WTC11 (cell line): ENCODE measurements around the gene TEX52. TPM values are rescaled to one million over a fixed set of nuclear protein-coding genes. Genes with fewer than 3 reads are reported as not detected.

ENCODE experiments used
- ATAC-seq: fragments of 200-7000 bp; cut with Tn5 transposase; 2 replicates; pipeline ENCODE4 v1.10.0; 2021; ENCODE audit warnings: mild to moderate bottlenecking, moderate library complexity
- CTCF ChIA-PET: fragments of 300-600 bp; sonication (Branson Sonifier 250); formaldehyde crosslinking; loops from one replicate; lab custom pipeline; 2021; ENCODE audit warnings: antibody characterized with exemption; lab: Charles Lee
- POLR2A ChIA-PET: fragments of 350-600 bp; sonication (Branson Sonifier 250); formaldehyde crosslinking; loops from one replicate; lab custom pipeline; 2021; ENCODE audit warnings: antibody characterized with exemption; lab: Charles Lee
- DNase-seq: peaks from one replicate; pipeline ENCODE4 v3.0.0; 2021; ENCODE audit warnings: low spot score
- H3K27ac Mint-ChIP-seq: 2 replicates; pipeline ENCODE4 v1.8.0; 2021; ENCODE audit warnings: mixed read lengths
- H3K27me3 Mint-ChIP-seq: 2 replicates; pipeline ENCODE4 v1.8.0; 2021; ENCODE audit warnings: low read depth, mild to moderate bottlenecking, moderate library complexity, mixed read lengths
- H3K36me3 Mint-ChIP-seq: 2 replicates; pipeline ENCODE4 v1.8.0; 2021; ENCODE audit warnings: mixed read lengths
- H3K4me1 Mint-ChIP-seq: 2 replicates; pipeline ENCODE4 v1.8.0; 2022; ENCODE audit warnings: mixed read lengths
- H3K4me3 Mint-ChIP-seq: 2 replicates; pipeline ENCODE4 v1.8.0; 2021; ENCODE audit warnings: mild to moderate bottlenecking, moderate library complexity, mixed read lengths
- H3K9me3 Mint-ChIP-seq: 2 replicates; pipeline ENCODE4 v1.8.0; 2021; ENCODE audit warnings: mixed read lengths
- ATF1 ChIP-seq: sonication (generic); formaldehyde crosslinking; IDR thresholded peaks from 2 replicates; pipeline ENCODE4 v1.8.1; 2023; ENCODE audit warnings: mild to moderate bottlenecking, moderate library complexity, missing genetic modification reagents
- ELF4 ChIP-seq: sonication (generic); formaldehyde crosslinking; IDR thresholded peaks from 2 replicates; pipeline ENCODE4 v1.8.1; 2022; ENCODE audit warnings: low read depth, mild to moderate bottlenecking, moderate library complexity, missing genetic modification reagents
- ESRRA ChIP-seq: sonication (generic); formaldehyde crosslinking; IDR thresholded peaks from 2 replicates; pipeline ENCODE4 v1.8.1; 2022; ENCODE audit warnings: mild to moderate bottlenecking, missing genetic modification reagents, borderline replicate concordance
- KAT7 ChIP-seq: sonication (generic); formaldehyde crosslinking; IDR thresholded peaks from 2 replicates; pipeline ENCODE4 v1.8.1; 2023; ENCODE audit warnings: missing genetic modification reagents, mild to moderate bottlenecking, borderline replicate concordance
- NR1H2 ChIP-seq: sonication (generic); formaldehyde crosslinking; IDR thresholded peaks from 2 replicates; pipeline ENCODE4 v1.9.0; 2021; ENCODE audit warnings: mild to moderate bottlenecking, moderate library complexity, missing genetic modification reagents
- OVOL2 ChIP-seq: fragments of 250-450 bp; sonication (Bioruptor Pico); IDR thresholded peaks from 2 replicates; pipeline ENCODE4 v1.9.0; 2021; ENCODE audit warnings: mild to moderate bottlenecking, borderline replicate concordance
- RELA ChIP-seq: sonication (generic); formaldehyde crosslinking; IDR thresholded peaks from 2 replicates; pipeline ENCODE4 v1.8.1; 2022; ENCODE audit warnings: missing genetic modification reagents, mild to moderate bottlenecking, borderline replicate concordance
- SMAD4 ChIP-seq: sonication (generic); formaldehyde crosslinking; IDR thresholded peaks from 2 replicates; pipeline ENCODE4 v1.8.0; 2022; ENCODE audit warnings: mild to moderate bottlenecking, missing genetic modification reagents
- SOX15 ChIP-seq: fragments of 250-450 bp; sonication (Bioruptor Pico); IDR thresholded peaks from 2 replicates; pipeline ENCODE4 v1.9.0; 2021; ENCODE audit warnings: mild to moderate bottlenecking
- TEAD1 ChIP-seq: sonication (generic); formaldehyde crosslinking; IDR thresholded peaks from 2 replicates; pipeline ENCODE4 v1.8.0; 2022; ENCODE audit warnings: mild to moderate bottlenecking, missing genetic modification reagents
- TEAD4 ChIP-seq: sonication (generic); formaldehyde crosslinking; IDR thresholded peaks from 2 replicates; pipeline ENCODE4 v1.8.0; 2022; ENCODE audit warnings: mild to moderate bottlenecking, missing genetic modification reagents
- TP53 ChIP-seq: sonication (generic); formaldehyde crosslinking; IDR thresholded peaks from 2 replicates; pipeline ENCODE4 v1.8.1; 2023; ENCODE audit warnings: mild to moderate bottlenecking, missing genetic modification reagents
- ZNF138 ChIP-seq: sonication (generic); formaldehyde crosslinking; conservative IDR thresholded peaks from 2 replicates; pipeline ENCODE4 v1.8.1; 2022; ENCODE audit warnings: mild to moderate bottlenecking, moderate library complexity, missing genetic modification reagents
- ZNF263 ChIP-seq: sonication (generic); formaldehyde crosslinking; IDR thresholded peaks from 2 replicates; pipeline ENCODE4 v1.8.1; 2022; ENCODE audit warnings: low read depth, mild to moderate bottlenecking, moderate library complexity, missing genetic modification reagents
- ZNF416 ChIP-seq: fragments of 250-450 bp; sonication (Bioruptor Pico); IDR thresholded peaks from 2 replicates; pipeline ENCODE4 v1.9.0; 2021; ENCODE audit warnings: mild to moderate bottlenecking, inconsistent platforms
- ZNF671 ChIP-seq: fragments of 250-450 bp; sonication (Bioruptor Pico); IDR thresholded peaks from 2 replicates; pipeline ENCODE4 v1.8.0; 2021; ENCODE audit warnings: mild to moderate bottlenecking
- total RNA-seq: library from RNA; stranded (reverse); gene quantifications from 3 replicates; pipeline ENCODE4 v1.2.3, GENCODE V29; 2021
- TF ChIP-seq, protein P1 (sequence below): sonication (generic); formaldehyde crosslinking; IDR thresholded peaks from 2 replicates; pipeline ENCODE4 v1.8.0; 2023; ENCODE audit warnings: mild to moderate bottlenecking, missing genetic modification reagents
- TF ChIP-seq, protein P2 (sequence below): sonication (generic); formaldehyde crosslinking; IDR thresholded peaks from 2 replicates; pipeline ENCODE4 v1.8.1; 2023; ENCODE audit warnings: mild to moderate bottlenecking, missing genetic modification reagents
- TF ChIP-seq, protein P3 (sequence below): fragments of 250-450 bp; sonication (Bioruptor Pico); IDR thresholded peaks from 2 replicates; pipeline ENCODE4 v1.9.0; 2021; ENCODE audit warnings: mild to moderate bottlenecking

TEX52 gene
- total RNA-seq, 1 experiment from 2014 or later = not detected

DNA sequence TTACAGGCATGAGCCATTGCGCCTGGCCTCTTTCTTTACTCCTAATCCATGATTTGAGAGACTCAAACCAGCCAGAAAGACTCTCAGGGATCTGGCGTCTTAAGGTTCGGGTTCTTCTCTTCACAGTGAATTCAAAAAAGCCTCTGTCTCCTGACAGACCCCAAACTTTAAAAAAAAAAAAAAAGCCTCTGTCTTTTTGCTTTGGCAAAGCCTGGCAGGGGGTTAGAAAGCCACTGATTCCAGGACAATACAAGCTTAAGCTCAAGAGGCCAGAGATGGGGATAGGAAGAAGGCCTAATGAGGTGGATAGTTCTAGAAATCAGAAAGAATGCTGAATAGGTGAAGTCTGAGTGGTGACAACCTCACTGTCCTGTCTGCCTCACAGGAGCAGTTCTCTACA is 30.8 kb downstream of the TEX52 start (continued):
- TF ChIP-seq ZNF263 (CRISPR knock-in tag) (no peak), TEAD1 (CRISPR knock-in tag) (no peak), SOX15 (CRISPR knock-in tag) (no peak)
- TF ChIP-seq, all 79 proteins: peak for 0

DNA sequence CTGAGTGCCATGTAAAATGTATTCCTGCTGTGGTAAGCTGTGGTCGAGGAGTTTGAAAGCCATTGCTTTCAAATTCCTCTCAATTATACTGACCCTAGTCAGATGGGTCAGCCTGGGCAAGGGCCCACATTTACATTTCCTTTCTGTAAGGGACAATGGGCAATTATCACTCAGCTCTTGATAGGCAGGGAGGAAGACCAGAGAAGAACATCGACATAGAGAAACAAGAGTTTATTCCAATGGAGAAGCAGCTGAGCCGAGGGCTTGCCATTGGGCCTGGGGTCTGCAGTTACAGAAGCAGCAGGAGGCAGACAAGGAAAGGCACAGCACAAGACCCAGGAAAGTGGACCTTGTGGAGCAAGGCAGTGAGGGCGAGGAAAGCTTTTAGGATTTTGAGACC is 31.7 kb downstream of the TEX52 start:
- DNase-seq (no peak), ATAC-seq (peak; percentile 53)
- Mint-ChIP-seq H3K4me3 (no peak overlapping the region), H3K9me3 (no peaks in the 10 kb centered on the region), H3K27ac (peak overlapping the region; percentile 22; the same call in 1 of the 2 replicates), H3K36me3 (peaks cover 69% of the 10 kb centered on the region), H3K4me1 (peaks cover 22% of the 10 kb centered on the region), H3K27me3 (no peaks in the 10 kb centered on the region)
- CTCF ChIA-PET = interaction anchor here (0.6 to 2.5 kb wide), 8 partner anchors 20 to 248 kb away, joined by 3 to 14 read pairs (median 4); no protein-coding TSS in a partner anchor
- POLR2A ChIA-PET = interaction anchor here (0.6 to 0.9 kb wide), 2 partner anchors 31 to 33 kb away, joined by 3 read pairs; no protein-coding TSS in a partner anchor
- TF ChIP-seq TEAD4 (CRISPR knock-in tag) (no peak), ELF4 (CRISPR knock-in tag) (no peak), ESRRA (CRISPR knock-in tag) (no peak), ZNF138 (CRISPR knock-in tag) (no peak)
- TF ChIP-seq, protein P1, sequence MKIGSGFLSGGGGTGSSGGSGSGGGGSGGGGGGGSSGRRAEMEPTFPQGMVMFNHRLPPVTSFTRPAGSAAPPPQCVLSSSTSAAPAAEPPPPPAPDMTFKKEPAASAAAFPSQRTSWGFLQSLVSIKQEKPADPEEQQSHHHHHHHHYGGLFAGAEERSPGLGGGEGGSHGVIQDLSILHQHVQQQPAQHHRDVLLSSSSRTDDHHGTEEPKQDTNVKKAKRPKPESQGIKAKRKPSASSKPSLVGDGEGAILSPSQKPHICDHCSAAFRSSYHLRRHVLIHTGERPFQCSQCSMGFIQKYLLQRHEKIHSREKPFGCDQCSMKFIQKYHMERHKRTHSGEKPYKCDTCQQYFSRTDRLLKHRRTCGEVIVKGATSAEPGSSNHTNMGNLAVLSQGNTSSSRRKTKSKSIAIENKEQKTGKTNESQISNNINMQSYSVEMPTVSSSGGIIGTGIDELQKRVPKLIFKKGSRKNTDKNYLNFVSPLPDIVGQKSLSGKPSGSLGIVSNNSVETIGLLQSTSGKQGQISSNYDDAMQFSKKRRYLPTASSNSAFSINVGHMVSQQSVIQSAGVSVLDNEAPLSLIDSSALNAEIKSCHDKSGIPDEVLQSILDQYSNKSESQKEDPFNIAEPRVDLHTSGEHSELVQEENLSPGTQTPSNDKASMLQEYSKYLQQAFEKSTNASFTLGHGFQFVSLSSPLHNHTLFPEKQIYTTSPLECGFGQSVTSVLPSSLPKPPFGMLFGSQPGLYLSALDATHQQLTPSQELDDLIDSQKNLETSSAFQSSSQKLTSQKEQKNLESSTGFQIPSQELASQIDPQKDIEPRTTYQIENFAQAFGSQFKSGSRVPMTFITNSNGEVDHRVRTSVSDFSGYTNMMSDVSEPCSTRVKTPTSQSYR (CRISPR knock-in tag) = no peak

DNA sequence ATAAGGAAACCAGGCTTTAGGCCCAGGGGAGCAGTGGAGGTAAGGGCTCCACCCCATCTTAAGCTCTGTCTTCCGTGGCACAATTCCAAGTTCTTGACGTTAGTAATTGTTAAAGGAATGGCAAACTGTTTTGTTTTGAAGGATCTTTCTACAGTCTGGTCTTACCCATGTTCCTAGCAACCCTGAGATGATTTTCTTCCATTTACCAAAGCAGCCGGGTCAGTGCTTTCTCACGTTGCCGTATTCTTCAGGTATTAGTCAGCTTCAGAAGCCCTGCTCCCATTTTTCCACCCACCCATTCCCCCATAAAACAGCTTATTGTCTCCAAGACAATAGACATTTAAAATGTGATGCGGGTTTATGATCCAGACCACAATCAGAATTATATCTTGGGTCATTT is 32.3 kb downstream of the TEX52 start:
- peaks cover 74% of the 10 kb centered on the region for H3K36me3 Mint-ChIP-seq
- no peaks in the 10 kb centered on the region for H3K9me3 Mint-ChIP-seq
- H3K27me3 Mint-ChIP-seq = no peaks in the 10 kb centered on the region
- CTCF ChIA-PET = interaction anchor here (1.0 to 2.5 kb wide), 4 partner anchors 21 to 249 kb away, joined by 3 to 14 read pairs (median 6); no protein-coding TSS in a partner anchor
- no peak for DNase-seq
- H3K4me1 Mint-ChIP-seq = peaks cover 28% of the 10 kb centered on the region
- ATAC-seq = no peak
- no peak overlapping the region; the same call in 1 of the 2 replicates for H3K27ac Mint-ChIP-seq
- POLR2A ChIA-PET = interaction anchor here (0.6 kb wide), 1 partner anchor 33 kb away, joined by 3 read pairs; no protein-coding TSS in a partner anchor
- no peak for TF ChIP-seq ZNF416 (CRISPR knock-in tag)
- no peak for TF ChIP-seq ELF4 (CRISPR knock-in tag)
- TF ChIP-seq, protein P2, sequence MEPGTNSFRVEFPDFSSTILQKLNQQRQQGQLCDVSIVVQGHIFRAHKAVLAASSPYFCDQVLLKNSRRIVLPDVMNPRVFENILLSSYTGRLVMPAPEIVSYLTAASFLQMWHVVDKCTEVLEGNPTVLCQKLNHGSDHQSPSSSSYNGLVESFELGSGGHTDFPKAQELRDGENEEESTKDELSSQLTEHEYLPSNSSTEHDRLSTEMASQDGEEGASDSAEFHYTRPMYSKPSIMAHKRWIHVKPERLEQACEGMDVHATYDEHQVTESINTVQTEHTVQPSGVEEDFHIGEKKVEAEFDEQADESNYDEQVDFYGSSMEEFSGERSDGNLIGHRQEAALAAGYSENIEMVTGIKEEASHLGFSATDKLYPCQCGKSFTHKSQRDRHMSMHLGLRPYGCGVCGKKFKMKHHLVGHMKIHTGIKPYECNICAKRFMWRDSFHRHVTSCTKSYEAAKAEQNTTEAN (CRISPR knock-in tag) = no peak
- TF ChIP-seq RELA (CRISPR knock-in tag) = no peak
- no peak for TF ChIP-seq TP53 (CRISPR knock-in tag)
- TF ChIP-seq, protein P3, sequence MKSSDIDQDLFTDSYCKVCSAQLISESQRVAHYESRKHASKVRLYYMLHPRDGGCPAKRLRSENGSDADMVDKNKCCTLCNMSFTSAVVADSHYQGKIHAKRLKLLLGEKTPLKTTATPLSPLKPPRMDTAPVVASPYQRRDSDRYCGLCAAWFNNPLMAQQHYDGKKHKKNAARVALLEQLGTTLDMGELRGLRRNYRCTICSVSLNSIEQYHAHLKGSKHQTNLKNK (CRISPR knock-in tag) = no peak
- no peak for TF ChIP-seq ATF1
- TF ChIP-seq ZNF671 (CRISPR knock-in tag) = no peak
- no peak for TF ChIP-seq KAT7 (CRISPR knock-in tag)
- no peak for TF ChIP-seq SMAD4
- no peak for TF ChIP-seq OVOL2
- TF ChIP-seq NR1H2 (CRISPR knock-in tag) = no peak
- no peak overlapping the region for H3K4me3 Mint-ChIP-seq
